Stimulated activated CD4-positive, alpha-beta T cell treated with anti-CD3 and anti-CD28 coated beads, Interleukin-2, amount 100 ng/mL, for 24 hours (primary cell): Measurements from ENCODE around the gene SLC15A1.

Experiments
- DNase-seq, 2 donors: peaks; one replicate each; pipeline ENCODE4 v3.0.0-alpha.2; 2020

SLC15A1 gene

DNA sequence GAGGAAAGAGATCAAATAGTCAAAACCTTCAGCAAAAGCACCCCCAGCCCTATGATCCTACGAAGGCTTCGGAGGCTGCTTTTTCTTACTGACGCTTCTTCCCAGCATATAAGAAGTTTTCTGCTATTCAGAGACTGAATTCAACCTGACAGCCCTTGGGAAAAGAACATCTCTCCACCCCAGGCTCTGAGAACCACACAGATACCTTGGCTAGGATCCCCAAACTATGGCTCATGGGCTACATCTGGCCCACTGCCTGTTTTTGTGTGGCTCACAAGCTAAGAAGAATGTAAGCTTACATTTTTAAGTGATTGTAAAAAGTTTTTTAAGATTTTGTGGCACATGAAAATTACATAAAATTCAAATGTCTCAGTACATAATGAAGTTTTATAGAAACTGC, 3.0 kb downstream of the SLC15A1 start:
- no peak for DNase-seq

DNA sequence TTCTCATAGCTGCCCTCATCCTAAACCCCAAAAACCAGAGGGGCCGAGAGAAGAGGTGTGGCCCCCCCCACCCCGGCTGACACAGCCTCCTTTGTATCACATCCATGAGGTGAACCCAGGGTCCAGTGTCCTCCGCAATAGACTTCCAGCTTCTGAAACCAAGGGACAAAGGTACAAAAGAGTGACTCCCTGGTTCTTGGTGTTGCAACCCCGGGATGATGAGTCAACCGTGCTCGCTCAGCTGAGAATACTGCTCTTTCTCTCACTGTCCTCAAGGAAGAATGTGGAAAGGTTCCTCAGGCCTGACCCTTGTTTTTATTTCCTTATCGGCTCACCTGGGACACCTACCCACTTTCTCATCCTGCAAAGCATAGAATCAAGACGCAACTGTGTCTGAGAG, 5.5 kb downstream of the SLC15A1 start:
- no peak for DNase-seq

- no peak for DNase-seq
Observed at GRCh38 chr13:98743377-98743776, 9.1 kb downstream of the SLC15A1 start.

GRCh38 chr13:98742961-98743360, 9.5 kb downstream of the SLC15A1 start:
- no peak for DNase-seq

DNA sequence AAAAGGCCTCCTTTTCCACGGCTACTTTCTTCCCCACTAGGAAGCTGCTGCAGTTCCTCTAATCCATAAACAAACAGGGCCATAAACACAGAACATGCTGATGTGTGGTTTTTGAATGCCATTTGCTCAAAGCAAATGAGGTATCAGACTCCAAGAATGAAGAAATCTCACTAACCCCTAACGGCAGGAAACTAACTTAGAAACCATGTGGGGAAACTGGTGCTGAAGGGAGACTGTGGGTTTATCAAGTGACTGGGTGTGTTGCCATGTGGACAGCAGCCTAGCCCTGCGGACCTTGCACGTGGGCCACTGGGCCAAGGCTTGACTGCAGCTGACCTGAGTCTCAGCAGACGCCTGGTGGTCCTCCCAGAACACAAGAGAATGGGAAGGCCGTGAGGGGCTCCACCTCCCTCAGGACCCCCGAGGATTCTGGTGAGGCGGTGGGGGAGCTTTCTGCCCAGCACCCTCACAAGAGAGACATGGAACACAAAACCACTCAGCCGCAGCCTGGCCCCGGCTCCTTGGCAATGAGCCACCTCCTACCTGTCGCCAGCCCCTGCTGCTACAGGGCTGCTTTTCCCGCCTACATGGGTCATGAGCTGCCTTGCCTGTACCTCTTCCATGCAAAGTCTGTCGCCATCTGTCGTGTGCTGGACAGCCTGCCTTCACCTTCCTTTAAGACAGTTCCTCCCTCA, 10.6 kb downstream of the SLC15A1 start:
- DNase-seq, result no peak

DNA sequence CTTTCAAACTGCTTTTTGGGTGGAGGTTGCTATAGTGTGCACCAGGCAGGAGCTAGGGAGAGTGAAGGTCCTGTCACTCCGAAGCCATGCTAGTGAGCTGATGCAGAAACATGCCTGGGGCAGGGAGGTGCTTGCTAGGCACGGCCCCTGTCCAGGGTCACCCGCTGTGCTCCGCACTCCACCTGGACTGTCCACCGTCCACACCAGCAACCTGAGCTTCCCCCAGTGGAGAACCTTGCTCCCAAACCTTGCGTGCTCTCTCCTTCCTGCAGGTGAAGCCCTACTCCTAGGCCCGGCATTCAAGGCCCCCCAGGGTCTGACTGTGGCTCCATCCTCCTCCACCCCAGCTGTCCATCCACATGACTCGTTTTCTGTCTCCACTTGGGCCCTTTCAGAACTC, 12.3 kb downstream of the SLC15A1 start:
- DNase-seq, result no peak

DNA sequence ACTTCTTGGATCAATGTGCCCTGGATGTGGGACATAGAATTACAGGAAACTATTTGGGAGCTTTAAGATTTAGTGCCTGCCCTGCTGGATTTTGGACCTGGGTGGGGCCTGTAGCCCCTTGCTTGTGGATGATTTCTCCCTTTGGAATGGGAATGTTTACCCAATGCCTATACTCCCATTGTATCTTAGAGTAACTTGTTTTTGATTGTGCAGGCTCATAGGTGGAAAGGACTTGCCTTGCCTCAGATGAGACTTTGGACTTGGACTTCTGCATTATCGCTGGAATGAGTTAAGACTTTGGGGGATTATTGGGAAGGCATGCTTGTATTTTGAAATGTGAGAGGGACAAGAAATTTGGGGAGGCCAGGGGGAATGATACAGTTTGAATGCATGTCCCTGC, 13.5 kb downstream of the SLC15A1 start:
- DNase-seq, result no peak

GRCh38 chr13:98738213-98738612, 14.3 kb downstream of the SLC15A1 start:
- DNase-seq, result no peak

DNA sequence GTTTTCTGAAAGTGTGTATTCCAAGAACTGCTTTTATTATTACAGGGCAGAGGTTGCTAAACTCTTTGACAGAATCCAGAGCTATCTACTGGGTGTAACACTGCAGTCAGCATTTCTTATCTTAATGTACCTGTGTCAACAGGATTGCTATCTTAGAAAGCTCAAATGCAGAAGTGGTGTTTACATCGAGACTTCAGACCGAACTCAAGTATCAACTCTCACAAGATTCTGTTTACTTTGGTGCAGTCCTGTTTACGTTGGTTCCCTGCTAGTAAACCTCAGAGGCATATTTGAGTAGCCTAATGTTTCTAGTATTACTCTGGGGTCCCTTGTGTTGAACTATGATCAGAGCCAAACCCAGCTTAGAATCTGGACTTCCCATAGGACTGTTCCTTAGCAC, 20.5 kb downstream of the SLC15A1 start:
- DNase-seq, result no peak

GRCh38 chr13:98731038-98731437, 21.4 kb downstream of the SLC15A1 start:
- no peak for DNase-seq

DNA sequence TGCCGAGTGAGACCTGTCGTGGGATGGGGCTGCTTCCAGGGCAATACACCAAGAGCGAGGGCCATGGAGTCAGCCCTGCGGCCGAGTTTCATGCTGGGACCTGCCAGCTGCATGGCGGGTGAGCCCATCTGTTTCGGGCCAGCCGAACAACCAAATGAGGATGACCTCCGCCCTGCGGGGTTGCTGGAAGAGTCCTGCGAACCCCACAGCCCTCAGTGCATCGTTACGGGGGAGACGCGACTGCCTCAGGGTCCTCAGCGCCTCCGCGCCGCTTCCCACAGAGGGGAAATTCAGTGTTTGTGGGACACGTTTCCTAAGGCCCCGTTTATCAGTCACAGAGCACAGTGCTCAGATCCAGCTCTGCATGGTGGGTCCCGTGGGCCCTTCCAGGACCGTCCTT, 22.0 kb downstream of the SLC15A1 start:
- DNase-seq, result no peak

DNA sequence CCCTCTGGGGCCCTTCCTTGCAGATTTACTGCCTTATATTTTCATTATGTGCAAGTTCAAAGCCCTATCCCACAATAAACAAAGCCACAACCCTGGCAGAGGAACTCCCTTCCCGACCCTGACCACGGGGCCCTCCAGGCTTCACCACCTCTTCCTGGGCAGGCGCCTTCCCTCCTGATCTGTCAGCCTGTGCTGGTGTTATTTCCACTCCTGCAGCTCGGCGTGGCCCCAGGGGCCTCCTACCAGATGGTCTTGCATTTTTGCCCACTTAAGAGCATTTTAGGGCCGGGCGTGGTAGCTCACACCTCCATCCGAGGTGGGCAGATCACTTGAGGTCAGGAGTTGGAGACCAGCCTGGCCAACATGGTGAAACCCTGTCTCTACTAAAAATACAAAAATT, 22.8 kb downstream of the SLC15A1 start:
- no peak for DNase-seq

DNA sequence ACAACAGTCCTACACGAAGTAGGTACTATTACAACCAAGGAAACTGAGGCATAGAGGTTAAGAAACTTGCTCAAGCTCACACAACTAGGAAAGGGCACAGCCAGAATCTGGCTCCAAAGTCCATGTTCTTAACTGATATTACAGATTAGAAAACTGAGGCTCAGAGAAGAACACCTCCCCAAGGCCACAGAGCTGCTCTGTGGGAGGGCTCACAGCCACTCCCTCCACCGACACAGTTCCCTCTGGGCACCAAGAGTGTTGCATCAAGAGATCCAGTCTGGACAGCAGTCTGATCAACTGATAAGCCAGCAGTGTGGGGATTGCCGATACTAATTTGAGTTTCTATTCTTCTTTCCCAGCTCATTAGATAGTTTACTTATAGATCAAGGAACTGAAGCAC, 29.5 kb downstream of the SLC15A1 start:
- DNase-seq, result no peak

DNA sequence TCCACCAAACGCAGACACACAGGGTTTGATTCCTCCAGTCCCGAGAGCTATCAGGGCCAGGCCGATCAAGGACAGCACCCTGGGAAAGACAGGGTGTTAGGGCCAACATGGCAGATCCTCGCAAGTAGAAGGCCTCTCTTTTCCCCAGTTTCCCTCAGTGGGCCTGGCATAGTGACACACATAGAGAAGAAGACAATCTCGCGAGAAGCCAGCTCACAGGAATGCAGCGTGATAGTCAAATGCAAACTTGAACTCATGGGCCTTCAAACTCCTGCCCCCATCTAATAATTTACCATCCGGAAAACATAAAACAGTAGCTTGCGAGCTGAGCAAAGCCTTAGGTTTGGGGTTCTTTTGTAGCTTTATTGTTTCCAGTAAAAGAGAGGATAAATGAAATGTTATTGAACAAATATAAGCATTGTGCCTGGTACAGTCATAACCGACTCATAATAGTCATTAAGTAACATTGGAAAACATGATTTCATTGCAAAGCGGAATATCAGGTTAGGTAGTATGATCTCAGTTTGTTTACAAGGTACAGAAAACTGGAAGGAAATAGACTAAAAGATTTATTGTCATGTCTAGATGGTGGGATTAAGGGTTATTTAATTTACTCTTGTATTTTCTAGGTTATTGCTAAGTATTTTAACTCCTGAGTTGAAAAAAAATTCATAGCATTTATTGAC, 30.5 kb downstream of the SLC15A1 start:
- no peak for DNase-seq

DNA sequence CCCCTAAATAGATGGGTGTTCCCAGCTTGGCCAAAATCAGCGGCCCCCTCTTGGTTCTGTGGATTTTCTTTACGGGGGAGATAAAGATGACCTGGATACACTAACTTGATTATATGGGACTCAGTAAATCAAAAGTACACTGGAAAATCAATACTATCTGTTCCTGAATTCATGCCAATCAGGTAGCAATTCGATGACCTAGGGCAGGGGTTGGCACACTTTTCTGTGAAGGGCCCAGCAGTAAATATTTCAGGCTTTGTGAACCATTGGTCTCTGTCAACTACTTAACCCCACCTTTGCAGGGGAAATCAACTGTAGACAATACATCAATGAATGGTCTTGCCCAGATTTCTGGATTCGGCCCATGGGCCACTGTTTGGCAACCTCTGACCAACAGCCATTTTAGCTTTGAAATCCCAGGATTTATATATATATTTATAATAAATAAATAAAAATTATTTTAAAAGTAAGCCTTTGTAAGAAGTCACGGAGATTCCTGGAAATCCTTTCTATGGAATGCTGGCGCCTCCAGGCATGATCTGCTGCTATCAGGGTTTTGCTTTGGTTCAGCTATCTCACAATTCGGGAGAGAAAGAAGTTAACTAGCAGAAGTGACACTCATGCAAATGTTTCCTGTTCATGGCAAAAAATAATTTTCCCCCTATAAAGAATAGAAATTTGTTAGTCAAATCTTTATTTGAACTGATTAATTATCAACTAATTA, 32.8 kb downstream of the SLC15A1 start:
- no peak for DNase-seq

GRCh38 chr13:98717891-98718290, 34.6 kb downstream of the SLC15A1 start:
- no peak for DNase-seq

GRCh38 chr13:98717256-98717655, 35.2 kb downstream of the SLC15A1 start:
- DNase-seq, result no peak

- DNase-seq, result no peak
Observed at GRCh38 chr13:98710521-98710920, 42.0 kb downstream of the SLC15A1 start.

DNA sequence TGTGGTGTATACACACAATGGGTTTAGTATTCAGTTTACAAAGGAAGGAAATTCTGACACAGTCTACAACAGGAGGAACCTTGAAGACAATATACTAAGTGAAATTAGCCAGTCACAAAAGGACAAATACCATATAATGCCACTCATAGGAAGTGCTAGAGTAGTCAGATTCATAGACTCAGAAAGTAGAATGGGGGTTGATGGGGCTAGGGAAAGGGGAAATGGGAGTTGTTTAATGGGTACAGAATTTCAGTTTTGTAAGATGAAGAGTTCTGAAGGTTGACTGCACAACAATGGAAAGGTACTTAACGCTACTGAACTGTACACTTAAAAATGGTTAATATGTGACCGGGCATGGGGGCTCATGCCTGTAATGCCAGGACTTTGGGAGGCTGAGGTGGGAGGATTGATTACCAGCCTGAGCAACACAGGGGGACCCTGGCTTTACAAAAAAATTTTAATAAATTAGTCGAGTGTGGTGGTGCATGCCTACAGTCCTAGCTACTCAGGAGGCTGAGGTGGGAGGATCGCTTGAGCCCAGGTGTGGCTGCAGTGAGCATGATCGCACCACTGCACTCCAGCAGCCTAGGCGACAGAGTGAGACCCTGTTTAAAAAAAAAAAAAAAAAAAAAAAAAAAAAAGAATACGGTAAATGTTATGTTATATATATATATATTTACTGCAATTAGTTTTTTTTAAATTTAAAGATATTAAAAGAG, 45.0 kb downstream of the SLC15A1 start:
- DNase-seq, result no peak

DNA sequence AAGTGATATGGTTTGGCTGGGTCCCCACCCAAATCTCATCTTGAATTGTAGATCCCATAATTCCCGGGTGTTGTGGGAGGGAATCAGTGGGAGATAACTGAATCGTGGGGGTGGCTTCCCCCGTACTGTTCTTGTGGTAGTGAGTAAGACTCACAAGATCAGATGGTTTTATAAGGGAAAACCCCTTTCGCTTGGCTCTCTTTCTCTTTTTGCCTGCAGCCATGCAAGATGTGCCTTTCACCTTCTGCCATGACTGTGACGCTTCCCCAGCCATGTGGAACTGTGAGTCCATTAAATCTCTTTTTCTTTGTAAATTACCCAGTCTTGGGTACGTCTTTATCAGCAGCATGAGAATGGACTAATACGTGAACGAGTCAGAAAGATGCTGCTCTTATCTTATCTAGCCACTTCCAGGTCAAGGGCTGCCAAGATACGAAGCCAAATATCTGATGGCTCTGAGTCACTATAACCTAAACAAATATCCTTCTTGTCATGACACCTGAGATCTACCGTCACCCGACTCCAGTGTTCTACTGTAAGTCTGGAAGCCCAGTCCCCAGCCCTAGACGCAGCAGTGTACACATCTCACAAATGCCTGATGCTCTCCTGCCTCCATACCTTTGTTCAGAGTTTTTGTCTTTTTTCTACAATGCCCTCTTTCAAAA, 45.9 kb downstream of the SLC15A1 start:
- DNase-seq, result no peak

GRCh38 chr13:98697791-98698190, 54.7 kb downstream of the SLC15A1 start:
- DNase-seq, result no peak

GRCh38 chr13:98693756-98694155, 58.7 kb downstream of the SLC15A1 start:
- DNase-seq, result no peak

DNA sequence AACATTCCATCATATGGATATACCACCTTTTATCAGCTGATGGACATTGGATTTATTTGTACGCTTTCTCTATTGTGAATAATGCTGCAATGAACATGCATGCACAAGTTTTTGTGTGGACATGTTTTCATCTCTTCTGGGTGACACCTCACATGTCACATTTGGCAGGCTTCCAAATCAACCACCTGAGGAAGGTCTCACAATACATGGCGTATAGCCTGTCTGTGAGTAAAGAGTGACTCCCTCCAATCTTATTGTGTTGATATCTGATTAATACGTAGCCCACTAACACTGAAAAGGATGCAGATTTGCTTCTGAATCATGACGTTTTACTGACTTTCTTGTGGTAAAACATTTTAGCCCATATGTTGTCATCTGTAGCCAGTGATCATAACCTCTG, 61.1 kb downstream of the SLC15A1 start:
- DNase-seq, result no peak
